IPS DF 19.7 (cell line): ENCODE results near the gene ATP13A5.

ENCODE experiments used
- DNase-seq: peaks from one replicate; pipeline ENCODE4 v3.0.0-alpha.2; 2013; ENCODE audit warnings: low read depth, low spot score

The ATP13A5 gene

DNA sequence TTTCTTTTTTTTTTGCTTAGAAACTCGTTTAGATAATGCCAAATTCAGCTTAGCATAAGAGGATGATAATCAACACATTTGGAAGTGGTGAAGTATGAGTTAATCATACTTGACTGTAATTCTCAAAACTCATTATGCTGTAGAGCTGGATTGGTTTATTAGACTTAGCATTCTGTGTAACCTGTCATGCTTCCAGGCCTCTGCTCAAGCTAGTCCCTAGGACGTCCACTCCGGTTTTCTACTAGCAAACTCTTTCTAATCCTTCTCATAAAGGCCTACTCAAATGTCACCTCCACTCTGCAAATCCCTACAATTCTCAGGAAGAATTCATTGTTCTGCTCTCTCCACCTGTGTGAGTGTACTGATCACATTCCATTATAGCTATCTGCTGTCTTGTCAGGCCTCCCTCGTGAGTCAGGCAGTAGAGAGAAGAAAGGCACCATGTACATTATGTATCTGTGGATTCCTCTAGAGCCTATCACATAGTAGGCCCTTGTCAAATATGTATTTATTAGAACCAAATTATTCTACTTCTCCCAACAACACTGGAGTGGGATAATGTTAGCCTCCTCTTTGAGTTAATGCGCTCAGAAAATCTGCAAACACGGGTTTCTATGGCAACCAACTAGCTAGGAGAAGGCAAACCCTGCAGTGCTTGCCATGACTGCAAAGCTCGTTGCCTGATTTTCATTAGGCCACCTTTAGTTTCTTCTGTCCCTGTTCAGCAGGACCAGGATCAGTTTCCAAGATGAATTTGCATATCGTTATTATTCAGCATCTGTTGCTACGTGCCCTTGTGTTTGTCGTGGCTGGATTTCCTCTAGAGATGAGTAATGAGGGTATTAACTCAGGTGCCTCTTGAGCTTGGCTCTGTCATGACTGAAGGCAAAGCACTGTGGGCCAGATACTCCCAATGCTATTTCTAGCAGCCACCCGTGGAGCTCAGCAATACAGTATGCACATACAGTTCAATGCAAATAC is 30.7 kb downstream of the ATP13A5 start:
- DNase-seq, result no peak

DNA sequence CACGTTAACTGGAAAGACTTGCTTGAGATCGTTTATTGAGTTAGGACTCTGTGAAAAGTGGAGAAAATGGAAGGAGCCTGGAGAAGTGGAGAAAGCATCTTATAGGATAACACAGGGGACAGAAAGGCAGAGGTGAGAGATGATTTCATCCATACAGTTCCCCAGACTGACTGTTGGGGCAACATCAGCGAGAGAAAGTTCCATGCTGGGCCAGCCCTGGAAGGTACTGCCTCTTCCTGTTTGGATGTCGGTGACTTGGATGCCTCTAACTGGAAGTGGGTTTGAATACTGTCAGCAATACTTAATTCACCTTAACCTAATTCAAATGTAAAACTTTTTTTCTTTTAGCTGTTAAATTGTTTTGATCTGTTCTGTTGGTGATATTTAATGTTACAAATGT is 32.3 kb downstream of the ATP13A5 start:
- no peak for DNase-seq

DNA sequence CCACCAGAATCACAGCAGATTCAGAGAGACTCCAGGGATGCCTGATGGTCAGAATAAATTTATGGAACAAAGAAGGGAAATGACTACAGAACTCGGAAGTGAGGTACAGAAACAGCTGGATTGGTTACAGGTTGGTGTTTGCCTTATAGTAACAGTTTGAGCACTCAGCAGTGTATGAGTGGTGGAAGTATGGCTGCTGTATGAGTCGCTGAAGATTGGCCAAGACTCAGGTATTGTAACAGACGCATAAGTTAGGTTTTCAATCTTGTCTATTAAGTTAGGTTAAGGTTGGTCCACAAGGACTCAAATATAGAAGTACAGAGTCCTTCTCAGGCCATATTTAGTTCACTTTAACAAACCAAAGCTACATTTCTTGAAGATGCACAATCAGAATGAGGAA is 33.1 kb downstream of the ATP13A5 start:
- no peak for DNase-seq

DNA sequence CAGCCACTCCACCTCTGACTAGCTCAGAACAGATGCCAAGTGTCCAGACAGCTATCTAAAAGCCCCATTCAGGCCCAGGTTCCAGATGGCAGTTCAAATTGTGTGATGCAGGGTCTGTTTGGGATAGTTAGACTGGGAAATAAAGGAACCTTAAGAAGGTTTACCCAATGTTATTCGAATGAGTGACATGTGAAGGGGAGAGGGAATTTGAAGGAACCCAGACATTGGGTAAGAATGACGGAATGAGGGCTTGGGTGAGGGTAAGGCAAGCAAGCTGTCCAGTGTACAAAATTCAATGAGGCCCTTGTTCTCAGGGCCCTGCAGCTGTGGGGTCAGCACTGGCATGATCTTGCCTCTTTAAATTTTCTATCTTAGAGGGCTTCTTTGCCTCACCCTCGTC is 34.1 kb downstream of the ATP13A5 start:
- DNase-seq, result no peak

DNA sequence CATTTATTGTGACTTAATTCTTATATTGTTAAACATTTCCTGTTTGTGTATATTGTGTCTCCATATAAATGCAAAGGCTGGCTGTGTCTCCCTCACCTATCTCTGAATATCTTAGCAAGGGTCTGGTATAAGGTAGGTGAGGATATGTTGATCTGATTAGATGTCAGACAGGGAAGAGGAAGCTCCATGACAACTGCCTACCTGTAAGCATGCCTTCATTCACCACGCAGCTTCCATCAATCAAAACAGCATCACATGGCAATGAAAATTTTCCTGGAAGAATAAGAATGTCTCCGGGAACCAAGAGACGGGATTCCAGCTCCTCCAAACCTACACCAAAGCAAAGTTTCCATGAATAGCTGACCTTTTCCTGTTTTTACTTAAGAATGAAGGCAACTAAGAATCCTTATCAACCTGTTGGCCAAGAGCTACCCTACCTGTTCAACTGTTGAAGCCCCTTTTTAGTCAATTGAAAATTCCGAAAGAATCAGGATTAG is 34.8 kb downstream of the ATP13A5 start:
- DNase-seq, result no peak

DNA sequence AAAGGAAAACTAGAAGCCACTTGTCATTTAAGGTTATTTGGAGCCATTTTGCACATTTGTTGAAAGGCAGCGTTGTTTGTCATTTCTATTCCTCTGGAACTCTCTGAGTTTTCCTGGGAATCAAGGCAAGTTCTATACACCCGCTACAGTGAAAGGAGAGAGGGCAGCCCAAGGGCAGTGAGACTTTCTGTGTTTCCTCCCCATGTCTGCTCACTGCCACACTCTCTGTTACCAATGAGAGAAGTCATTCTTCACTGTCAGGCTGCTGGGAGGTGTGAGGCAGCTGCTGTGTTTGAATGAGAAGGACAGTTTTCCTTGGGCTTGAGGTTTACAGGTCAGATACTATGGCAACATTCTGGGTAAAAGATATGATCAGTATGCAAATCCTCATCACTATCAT is 36.0 kb downstream of the ATP13A5 start:
- no peak for DNase-seq

DNA sequence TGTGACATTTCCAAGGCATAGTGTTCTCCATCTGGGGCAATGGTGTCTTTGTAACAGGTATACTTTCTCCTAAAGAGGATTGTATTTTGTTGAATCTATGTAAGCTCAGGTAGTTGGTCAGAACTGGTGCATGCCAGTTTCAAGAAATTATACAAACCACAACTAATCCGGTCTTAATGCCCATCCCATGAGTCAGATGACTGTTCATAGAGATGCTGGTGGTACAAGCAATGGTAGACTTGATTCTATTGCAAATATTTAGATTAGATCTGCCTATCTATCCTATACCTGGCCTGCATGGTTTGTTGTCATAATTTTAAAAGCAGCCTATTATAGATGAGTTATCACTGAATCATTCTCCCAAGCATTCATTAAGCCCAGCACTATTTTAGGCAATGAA is 43.5 kb downstream of the ATP13A5 start:
- no peak for DNase-seq

DNA sequence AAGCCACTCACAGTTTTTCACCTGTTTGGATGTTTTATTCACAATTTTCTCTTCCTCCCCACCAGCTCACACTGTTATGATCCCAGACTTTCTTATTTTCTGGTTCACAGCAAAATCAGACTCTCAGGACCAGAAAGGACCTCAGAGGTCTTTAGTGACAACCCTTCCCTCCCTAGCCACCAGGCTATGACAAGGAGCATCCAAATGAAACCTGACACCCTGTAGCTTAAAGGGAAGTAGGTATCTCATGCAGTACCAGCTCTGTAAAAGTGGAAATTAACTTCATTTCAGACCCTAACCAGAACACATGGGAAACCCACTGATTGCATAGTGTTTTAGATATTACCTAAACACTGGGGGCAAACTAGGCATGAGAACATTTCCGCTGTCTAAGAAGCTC is 45.3 kb downstream of the ATP13A5 start:
- DNase-seq, result no peak

DNA sequence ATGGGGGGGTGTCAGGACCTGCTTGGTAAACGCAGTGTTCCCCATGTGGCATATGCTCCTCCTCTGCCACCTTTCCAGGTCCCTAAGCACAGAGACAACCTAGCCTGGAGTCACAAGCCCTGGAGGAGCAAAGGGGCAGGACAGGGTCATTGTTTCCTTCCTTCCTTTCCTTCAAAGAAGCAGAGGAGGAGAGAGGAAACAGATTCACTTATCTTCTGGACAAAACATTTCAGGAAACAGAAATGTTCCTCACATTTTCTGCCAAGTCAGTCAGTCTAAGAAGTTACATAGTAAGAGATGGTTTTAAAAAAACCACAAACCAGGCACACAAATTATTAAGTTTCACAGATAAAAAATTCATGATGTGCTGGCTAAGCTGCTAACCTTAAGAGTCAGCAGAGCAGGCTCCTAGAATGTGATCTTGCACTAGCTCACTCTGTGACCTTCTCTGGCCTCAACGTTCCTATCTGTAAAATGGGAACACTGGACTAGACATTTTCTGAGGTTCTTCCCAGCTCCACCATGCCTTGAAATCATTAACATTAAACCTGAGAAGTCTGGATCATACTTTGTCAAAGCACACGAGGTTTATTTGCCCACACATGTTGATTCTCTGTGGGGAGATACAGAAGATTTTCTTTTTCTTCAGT is 47.9 kb downstream of the ATP13A5 start:
- DNase-seq, result no peak

DNA sequence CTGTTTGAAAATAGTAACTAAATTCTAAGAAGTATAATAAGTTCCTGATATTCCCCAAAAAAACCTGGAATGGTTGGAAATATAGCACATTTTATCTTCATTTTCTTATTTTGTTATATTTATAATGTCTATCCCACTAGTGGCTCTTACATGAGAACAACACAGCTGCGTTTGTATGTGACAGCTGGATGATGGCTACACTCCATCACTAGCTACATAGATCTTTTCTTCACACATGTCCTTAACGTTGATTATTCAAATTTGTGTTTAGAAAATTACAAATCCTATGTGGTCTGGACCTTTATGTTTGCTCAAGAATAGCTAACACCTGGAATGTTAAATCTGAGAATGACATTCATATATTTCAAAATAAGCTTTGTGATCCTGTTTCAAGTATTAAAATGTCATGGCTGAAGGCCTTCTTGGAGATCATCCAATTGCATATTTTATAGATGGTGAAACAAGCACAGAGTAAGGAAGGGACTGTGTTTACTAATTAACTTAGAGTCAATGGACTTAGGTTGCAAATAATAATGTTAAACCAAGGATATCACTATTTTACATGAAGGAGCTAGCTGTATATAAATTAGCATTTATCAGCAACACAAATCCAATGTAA is 60.8 kb downstream of the ATP13A5 start:
- DNase-seq, result no peak

DNA sequence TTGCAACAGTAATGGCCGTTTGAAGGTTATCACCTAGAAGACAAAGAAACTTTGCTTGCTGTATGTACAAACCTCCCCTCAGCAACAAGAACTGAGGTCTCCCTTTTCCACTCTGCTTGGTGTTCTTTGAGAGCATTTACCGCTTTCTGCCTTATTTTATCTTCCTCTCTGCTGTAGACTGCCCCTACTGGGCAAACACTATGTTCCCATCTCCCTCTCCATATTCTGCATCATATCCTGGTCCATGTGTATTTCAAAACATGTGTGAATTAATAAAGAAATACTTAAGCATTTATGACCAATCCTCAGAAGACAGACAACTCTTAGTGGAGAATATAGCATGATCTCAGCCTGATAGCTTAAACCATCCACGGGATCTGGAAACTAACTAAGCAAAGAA is 64.4 kb downstream of the ATP13A5 start:
- DNase-seq, result no peak

DNA sequence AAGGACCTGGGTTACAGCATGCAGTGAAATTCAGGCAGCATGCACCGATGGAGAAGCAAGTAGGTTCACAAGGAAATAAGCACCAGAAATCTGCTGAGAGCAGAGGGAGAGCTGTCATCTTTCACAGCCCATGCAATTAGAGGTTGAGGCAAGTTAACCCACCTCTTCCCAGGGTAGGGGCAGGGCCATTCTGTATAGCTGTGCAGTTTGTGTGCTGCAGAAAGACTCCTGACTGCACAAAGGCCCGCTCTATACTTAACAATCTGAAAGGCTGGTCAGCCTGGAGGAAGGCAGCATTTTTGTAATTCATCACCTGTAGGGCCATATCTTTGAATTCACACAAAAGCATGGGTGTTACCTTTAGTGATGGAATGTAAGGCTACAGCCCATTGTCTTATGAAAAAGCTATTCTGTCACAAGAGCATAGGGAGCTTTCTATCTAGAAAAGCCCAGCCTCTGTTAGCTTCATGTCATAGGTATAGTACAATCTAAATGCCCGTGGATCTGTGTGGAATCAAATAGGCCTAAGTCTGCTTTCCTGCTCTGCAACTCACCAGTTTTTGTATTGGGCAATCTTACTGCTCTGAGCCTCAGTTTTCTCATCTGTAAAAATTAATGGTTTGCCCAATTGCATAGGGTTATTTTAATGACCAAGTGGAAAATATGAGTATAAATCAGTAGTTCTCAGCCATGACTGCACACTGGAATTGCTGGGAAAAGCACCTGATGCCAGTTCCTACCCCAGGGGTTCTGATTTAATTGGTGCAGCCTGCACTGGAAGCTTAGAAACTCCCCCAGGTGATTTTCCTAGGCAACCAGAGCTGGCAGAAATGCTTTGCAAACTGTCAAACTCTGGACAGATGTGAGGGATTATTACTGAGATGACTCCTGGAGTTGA is 65.2 kb downstream of the ATP13A5 start:
- DNase-seq, result no peak

DNA sequence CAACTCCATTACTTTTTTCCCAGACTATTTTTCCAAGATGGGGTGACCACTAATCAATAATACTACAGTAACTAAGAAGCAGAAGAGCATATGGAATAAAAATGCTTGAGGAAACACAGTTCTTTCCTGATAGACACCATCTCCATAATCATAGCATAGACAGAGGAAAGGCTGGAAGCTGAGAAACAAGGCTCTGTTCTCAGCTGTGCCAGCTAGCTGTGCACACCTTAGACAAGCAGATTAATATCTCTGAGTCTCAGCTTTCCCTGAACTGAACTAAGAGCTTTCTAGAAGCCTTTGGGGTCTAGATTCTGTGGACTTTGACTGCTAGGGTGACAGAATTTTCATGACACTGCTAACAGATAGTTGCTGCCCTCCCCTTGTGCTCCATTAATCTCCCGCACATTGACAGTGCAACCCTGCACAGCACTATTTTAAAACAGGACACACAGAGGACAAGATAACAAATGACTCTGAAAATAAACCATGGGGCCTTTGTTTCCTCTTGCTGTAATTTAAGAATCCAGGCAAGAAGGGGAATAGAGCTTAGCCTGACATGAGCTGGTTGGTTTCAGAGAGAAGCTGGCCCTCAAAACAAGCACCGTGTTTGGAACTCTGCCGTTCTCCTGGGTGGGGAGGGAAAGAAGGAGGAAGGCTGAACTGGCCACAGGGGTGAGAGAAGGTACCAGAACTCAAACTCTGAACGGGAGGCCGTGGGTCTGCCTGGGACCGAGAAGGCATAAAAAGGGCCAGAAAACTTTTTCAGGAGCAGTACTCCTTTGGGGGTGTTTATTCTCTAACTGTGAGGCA is 67.4 kb downstream of the ATP13A5 start:
- no peak for DNase-seq

DNA sequence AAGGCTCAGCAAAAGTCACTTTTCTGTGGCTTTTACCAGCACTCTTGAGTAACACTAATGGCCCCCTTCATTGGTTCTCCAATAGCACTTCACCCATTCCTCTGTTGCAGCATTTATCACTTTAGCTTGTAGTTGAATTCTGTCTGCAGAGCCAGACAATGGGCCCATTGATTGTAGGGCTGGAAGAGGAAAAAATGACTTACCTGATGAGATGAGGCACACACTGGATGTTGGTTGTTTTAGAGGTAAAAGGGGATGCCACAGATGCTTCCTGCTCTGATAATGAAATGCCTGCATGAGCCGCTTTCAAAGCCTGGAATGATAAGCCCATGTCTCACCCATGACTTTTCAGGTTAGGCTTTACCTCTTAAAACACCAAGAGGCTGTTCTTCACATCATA is 73.2 kb downstream of the ATP13A5 start:
- DNase-seq, result no peak

DNA sequence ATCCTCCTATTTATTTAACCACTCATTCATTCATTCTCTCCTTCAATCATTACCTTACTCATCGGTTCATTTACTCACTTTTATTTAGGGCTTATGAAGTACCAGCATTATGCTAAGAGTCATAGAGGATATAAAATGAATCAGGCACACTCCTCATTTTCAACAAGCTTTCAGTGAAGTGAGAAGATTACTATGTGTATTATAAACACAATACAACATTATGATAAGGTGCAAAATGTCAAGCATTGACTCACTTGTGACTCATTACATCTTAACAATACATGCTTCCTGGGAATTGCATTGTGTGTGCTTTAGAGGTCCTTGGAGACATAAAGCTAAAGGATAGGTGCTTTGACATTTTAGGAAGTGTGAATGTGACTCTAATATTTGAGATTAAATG is 77.1 kb downstream of the ATP13A5 start:
- DNase-seq, result no peak

DNA sequence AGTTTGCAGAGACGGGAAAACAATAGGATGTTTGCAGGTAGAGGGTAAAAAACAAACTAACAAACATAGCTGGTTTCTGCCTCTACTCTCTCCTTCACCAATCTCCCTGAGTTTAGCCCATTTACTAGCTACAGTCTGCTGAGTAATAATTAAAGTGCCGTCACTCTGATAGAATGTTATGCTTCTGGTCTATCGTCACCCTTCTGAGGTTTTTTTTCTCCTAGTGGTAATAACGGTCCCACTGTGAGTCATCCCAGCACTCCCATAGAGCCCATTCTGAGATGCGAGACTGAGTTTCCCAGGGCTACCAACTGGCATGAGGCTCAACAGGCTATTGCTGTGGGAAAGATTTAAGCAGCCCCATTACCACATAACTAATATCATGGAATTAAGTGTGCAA is 81.1 kb downstream of the ATP13A5 start:
- DNase-seq, result no peak

DNA sequence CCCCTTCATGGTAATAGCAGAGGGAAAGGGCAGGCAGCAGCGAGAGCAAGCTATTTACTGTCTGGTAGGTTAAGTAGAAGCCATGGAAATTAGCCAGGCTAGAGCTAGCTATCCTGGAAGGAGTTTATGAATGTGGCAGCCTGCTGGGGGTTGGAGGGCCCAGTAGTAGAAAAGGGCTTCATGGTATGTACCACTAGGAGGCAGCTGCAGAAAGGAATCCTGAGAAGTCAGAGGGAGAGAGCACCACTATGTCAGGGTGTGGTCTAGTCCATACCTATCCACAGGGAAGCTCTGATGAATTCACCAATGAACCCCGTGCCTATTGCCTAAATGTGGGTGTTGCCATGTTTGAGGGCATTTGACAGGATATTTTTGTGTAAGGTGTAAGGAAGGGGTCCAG is 82.6 kb downstream of the ATP13A5 start:
- DNase-seq, result no peak

DNA sequence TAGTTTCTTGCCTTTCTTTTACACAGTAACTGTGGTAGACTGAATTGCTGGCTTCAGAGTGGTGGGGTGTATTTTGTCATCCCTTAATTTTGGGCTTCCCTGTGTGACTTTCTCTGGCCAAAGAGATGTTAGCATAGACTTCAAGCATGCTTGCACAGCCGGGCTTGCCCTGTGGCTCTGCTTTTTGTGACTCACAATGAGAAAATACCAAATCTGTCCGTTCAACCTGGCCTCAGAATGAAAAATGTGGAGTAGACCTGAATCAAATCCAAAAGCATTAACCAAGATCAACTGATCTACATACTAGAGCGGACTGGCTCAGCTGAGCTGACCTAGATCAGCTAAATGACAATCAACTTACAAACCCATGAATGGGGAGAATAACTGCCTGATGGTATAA is 86.2 kb downstream of the ATP13A5 start:
- no peak for DNase-seq

DNA sequence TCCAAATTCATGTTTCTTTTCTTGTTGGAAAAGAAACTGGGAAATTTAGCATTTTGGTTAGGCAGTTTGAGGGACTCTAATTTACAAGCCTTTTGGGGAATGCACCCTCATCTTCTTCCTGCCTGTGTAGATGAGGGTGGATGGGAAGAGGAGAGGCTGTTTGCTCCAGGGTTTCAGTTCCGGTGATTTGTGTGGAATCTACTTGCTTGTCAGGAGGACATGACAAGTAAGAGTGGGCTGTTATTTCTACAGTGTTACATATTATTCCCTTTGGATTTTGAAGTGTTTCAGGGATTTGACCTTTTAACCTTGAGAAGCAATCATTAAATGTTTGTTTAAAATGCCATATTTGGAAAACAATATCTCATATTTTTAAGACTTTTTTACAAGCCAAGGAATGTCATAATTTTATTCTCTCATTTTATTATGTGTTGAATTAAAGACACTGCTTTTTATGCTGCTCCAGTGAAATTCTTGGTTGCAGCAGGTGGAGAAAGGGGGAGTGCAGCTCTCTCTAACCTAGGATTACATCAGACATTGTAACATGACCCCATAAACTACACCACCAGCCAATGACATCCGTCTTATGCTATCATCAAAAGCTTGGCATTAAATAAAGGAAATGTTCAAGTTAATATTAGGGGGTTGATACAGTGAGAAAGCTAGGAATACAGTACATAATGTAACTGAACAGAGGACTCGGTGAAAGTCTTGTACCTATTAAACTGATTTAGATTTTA is 107.3 kb downstream of the ATP13A5 start:
- no peak for DNase-seq

DNA sequence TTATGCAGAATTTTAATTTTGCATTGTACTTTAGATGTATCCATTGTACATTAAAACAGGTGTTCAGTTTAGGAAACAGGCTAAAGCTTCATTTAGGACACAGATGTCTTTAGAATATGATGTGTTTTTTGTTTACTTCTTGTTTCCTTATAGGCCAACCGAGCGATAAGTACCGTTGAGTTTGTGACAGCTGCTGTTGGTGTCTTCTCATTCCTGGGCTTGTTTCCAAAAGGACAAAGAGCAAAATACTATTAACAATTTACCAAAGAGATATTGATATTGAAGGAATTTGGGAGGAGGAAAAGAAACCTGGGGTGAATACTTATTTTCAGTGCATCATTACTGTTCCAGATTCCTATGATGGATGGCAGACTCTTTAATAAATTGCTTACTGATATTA is 108.1 kb downstream of the ATP13A5 start:
- no peak for DNase-seq
